H1 (cell line): ENCODE data around the gene RNF43. TPM values are rescaled to one million over a fixed set of nuclear protein-coding genes. Genes with fewer than 3 reads are reported as not detected.

ENCODE experiments used
- ATF3 ChIP-seq: IDR thresholded peaks from 2 replicates; pipeline ENCODE4 v1.6.1; 2011; ENCODE audit warnings: low read depth, mild to moderate bottlenecking, low read length; ENCODE audit not compliant: insufficient read depth
- EZH2 ChIP-seq: fragments of 200-600 bp; sonication (generic); IDR thresholded peaks from 2 replicates; pipeline ENCODE4 v1.7.1; 2012; ENCODE audit warnings: low read depth, mild to moderate bottlenecking, moderate library complexity, low read length, inconsistent platforms; ENCODE audit not compliant: severe bottlenecking
- JUN ChIP-seq: IDR thresholded peaks from 2 replicates; pipeline ENCODE4 v1.6.1; 2011; ENCODE audit warnings: low read depth, mild to moderate bottlenecking, improper control_type of control experiment, low read length
- RBBP5 ChIP-seq: IDR thresholded peaks from 2 replicates; pipeline ENCODE4 v1.7.1; 2012; ENCODE audit warnings: low read depth, mild to moderate bottlenecking, inconsistent platforms, low read length, moderate library complexity, borderline replicate concordance
- SIN3A ChIP-seq, 2 experiments: IDR thresholded peaks in 1 of 2; conservative IDR thresholded peaks in 1 of 2; 2 replicates each; pipeline ENCODE4 v1.6.1; 2011 to 2012; ENCODE audit warnings: low read length in 2 of 2, improper control_type of control experiment in 1 of 2, low read depth in 1 of 2, mild to moderate bottlenecking in 1 of 2
- SP1 ChIP-seq: IDR thresholded peaks from 2 replicates; pipeline ENCODE4 v1.6.1; 2011; ENCODE audit warnings: low read depth, low read length
- TCF12 ChIP-seq: IDR thresholded peaks from 2 replicates; pipeline ENCODE4 v1.6.1; 2011; ENCODE audit warnings: low read depth, mild to moderate bottlenecking, low read length
- polyA plus RNA-seq, 7 experiments: library from polyadenylated mRNA; depleted of rRNA in 3 of 7; stranded (reverse) in 5 of 7; unstranded in 2 of 7; fragments of >200 nt in 5 of 7; fragments of 200-250 nt in 2 of 7; gene quantifications; 1 replicate in 5 of 7; 2 replicates in 1 of 7; 4 replicates in 1 of 7; pipeline versions ENCODE4 v1.2.1 to v1.2.3, GENCODE V29; 2011 to 2013; ENCODE audit warnings: missing spikeins in 2 of 7, mixed read lengths in 2 of 7
- total RNA-seq: library from RNA; stranded (reverse); fragmentation: NEBNext Ultra II Directional; extraction: Animal tissue kit (Norgen Biotek cat#: 25700); gene quantifications from 2 replicates; pipeline ENCODE4 v1.2.1, GENCODE V29; 2021

RNF43 gene
- total and polyA plus RNA-seq, 2 of the 8 experiments (the other 6 are each of a cell fraction or from before 2014, with no cell fraction given) = 0.89 to 1.5 TPM

- TF ChIP-seq ATF3 = no peak
- no peak for TF ChIP-seq JUN
- no peak for TF ChIP-seq TCF12
- no peak for TF ChIP-seq SP1
- TF ChIP-seq EZH2 = no peak
- TF ChIP-seq SIN3A (conservative IDR thresholded peaks at IDR 0.05 in 1 of 2, IDR thresholded peaks at IDR 0.05 in 1 of 2; ENCODE audit: low read depth in 1 of 2, low read length in 2 of 2) = no peak
- no peak for TF ChIP-seq RBBP5
Observed at GRCh38 chr17:58377093-58377601, 40.2 kb downstream of the RNF43 start (continued).
